ENCODE results near the gene PTPRK. TPM values are rescaled to one million over a fixed set of nuclear protein-coding genes. Genes with fewer than 3 reads are reported as not detected.
A peak's percentile ranks its signal among the peaks of the same experiment; 100 is the strongest.

The PTPRK gene
- total RNA-seq, 1 experiment from 2014 or later: 31.9 TPM

DNA sequence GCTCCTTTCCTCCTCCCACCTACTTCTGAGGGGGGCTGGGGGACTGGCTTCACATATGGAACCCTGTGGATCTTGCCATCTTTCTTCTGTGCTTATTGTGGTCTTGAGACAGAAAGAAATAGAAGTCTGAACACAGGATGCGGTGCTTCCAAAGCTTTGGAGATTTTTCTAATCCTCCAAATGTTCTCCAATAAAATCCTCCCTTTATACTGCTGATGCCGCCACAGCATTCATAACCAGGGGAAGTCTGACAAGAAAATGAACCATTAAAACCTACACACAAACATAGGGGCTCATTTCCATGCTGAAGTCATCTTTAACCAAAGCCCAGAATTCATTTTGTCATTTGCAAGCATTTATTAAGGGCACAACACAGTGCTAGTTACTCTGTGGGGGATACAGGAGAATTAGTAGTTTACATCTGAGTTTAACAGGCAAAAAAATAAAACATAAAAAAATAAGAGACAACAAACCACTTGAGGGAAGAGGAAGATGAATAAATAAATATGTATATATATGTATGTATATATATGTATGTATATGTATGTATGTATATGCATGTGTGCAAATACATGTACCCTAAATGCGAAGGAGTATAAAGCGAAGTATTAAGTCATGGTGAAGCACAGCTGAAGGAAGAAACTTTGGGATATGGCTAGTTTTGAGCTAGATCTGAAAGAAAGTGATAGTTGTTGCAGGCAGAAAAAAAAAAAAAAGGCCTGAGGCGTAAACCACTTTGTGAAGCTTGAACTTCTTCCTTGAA is 5.9 kb upstream of the PTPRK start:
- Histone ChIP-seq H3K4me3 (no peak overlapping the region), H3K9me3 (replicated peaks) (no peaks in the 10 kb centered on the region), H3K27ac (no peak overlapping the region), H3K27me3 (replicated peaks) (no peaks in the 10 kb centered on the region), H3K4me1 (replicated peaks) (peaks cover 2% of the 10 kb centered on the region; the same call in 1 of the 2 replicates), H3K36me3 (no peaks in the 10 kb centered on the region)
- DNase-seq (ENCODE audit: low read depth in 1 of 2, low spot score in 2 of 2): no peak

DNA sequence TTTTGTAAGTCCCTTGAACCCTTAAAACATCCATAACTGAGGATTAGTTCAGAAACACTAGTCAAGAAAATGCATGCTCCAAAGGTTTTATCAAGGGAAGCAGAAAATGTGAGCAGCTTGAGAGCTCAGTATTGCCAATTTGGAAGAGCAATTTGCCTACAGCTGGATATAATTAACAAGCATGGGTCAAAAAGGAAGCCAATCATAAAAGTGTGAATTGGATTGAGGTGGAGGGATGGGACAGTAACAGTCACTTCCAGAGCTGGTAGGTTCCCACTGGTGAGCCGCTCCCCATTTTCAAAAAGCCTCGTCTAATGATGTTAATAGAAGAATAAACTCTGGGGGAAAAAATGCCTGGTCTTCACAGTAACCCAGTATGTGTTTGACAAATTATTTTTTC is 5.0 kb upstream of the PTPRK start:
- Histone ChIP-seq H3K9me3 (replicated peaks) (no peaks in the 10 kb centered on the region), H3K27me3 (replicated peaks) (no peaks in the 10 kb centered on the region), H3K27ac (no peak overlapping the region), H3K36me3 (peaks cover 3% of the 10 kb centered on the region; the same call in 1 of the 2 replicates), H3K4me3 (no peak overlapping the region), H3K4me1 (replicated peaks) (peaks cover 5% of the 10 kb centered on the region; the same call in 1 of the 2 replicates)
- DNase-seq (ENCODE audit: low read depth in 1 of 2, low spot score in 2 of 2): no peak

DNA sequence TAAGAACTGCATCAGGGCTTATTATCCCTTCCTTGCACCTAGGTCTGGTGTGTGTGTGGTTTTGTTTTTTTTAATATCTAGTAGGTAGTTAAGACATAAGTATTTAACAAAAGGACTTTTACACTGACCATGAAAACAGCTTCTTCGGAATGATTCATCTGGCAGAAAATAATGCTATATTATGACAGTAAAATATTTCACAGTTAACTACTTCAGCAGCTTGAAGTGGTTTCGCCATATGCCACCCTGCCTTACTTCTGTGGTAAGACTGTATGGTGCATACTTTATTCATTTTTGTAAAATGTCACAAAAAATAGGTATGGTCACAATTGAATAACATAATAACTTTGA is 858 bp upstream of the PTPRK start:
- no peaks in the 10 kb centered on the region for H3K27me3 ChIP-seq (replicated peaks)
- H3K27ac ChIP-seq: peak overlapping the region; percentile 97
- H3K4me1 ChIP-seq (replicated peaks): peaks cover 25% of the 10 kb centered on the region
- no peak for DNase-seq (ENCODE audit: low read depth in 1 of 2, low spot score in 2 of 2)
- H3K36me3 ChIP-seq: peaks cover 3% of the 10 kb centered on the region; the same call in 1 of the 2 replicates
- H3K4me3 ChIP-seq: peak overlapping the region; percentile 66
- H3K9me3 ChIP-seq (replicated peaks): no peaks in the 10 kb centered on the region

DNA sequence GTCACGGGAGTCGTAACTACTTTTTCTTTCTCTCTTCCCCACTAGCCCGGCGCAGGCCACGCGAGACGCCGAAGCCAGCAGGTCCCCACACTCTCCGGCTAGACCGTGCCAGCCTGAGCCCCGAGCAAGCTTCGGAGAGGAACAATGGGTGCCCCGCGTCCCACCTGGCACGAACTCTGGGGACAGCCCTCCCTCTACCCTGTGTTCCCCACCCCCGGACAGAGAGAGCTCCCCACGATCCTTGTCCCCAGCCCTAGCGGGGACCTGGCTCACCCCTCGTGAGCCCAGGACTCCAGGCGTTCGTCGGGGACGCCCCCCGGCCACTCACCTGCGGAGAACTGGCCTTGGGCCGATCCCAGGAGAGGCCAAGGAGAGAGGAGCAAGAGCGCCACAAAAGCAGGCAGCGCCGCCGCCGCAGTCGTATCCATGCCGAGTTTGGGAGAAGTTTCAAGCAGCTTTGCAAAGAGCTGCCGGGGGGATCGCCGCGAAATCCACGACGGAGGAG is 416 bp downstream of the PTPRK start:
- peaks cover 3% of the 10 kb centered on the region; the same call in 1 of the 2 replicates for H3K36me3 ChIP-seq
- peak; percentile 47 to 92 for DNase-seq (ENCODE audit: low read depth in 1 of 2, low spot score in 2 of 2)
- no peaks in the 10 kb centered on the region for H3K9me3 ChIP-seq (replicated peaks)
- H3K27ac ChIP-seq: peak overlapping the region; percentile 97
- H3K4me1 ChIP-seq (replicated peaks): peaks cover 33% of the 10 kb centered on the region
- H3K27me3 ChIP-seq (replicated peaks): no peaks in the 10 kb centered on the region
- H3K4me3 ChIP-seq: peak overlapping the region; percentile 66

DNA sequence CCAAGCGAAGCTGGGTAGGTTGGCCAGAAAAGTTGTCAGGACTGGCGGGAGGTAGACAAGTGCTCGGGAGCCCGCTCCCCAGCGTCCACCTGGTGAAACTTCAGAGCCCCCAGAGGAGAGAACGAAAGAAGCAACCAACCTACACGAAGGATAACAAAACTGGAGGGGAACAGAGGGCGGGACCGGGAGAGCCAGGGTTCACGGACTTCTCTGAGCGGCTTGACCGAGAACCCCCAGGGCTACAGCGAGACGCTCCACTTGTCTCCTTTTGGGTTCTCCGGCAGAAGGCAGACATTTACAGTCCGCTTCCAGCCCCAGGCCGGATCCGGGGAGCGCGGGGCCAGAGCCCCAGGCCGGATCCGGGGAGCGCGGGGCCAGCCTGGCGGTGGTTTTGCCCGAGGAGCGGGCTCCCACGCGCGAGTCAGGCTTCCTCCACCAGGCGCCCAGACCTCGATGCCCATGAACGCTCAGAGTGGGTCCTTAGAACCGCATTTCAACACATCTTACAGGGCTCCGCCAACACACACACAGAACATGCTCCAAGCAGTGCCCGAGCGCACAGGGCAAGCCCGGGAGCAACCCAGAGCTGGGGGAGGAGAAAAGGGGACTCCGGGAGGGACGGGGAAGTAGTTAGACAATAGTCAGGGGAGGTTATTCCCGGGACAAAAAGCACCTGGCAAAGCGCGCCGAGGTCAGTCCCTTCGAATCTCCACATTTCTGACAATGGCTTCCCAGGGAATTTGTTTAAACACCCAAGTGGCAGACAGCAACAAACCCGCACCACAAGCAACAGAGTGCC is 1.1 kb downstream of the PTPRK start:
- Histone ChIP-seq H3K4me1 (replicated peaks) (peaks cover 33% of the 10 kb centered on the region), H3K27me3 (replicated peaks) (no peaks in the 10 kb centered on the region), H3K4me3 (peak overlapping the region; percentile 66), H3K27ac (peak overlapping the region; percentile 97), H3K36me3 (peaks cover 3% of the 10 kb centered on the region; the same call in 1 of the 2 replicates), H3K9me3 (replicated peaks) (no peaks in the 10 kb centered on the region)
- DNase-seq (ENCODE audit: low read depth in 1 of 2, low spot score in 2 of 2): peak; percentile 53 to 60

DNA sequence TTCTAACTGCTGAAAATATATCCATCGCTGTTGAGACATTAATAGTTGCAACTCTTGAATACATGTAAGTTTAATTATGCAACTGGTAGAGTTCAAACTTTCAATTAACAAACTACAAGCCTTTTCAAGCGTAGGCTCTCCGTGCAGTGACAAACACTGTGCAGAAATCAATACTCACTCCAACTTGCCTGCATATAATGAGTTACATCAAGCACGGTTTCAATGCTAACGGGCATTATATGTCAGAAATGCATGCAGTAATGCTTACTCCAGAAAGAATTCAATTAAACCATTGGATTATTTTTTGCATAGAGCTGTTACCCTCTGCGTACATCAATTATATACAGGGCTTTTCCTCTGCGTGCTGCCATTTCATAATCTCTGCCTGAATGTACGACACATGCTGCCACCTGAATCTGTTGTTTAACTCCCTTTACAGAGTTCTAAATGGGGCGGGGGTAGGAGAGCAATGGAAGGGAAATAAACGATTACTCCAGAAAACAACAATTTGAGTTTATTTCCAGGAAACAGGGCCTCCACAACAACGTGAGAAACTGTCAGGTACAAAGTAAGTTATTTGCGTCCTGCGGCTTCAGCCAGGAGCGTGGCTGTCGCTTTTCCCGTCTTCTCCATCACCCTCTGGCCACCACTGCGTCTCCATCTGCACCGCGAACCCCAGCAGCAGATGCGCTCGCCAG is 1.8 kb downstream of the PTPRK start:
- Histone ChIP-seq H3K27ac (no peak overlapping the region), H3K4me3 (peak overlapping the region; percentile 66), H3K36me3 (peaks cover 3% of the 10 kb centered on the region; the same call in 1 of the 2 replicates), H3K4me1 (replicated peaks) (peaks cover 33% of the 10 kb centered on the region), H3K9me3 (replicated peaks) (no peaks in the 10 kb centered on the region), H3K27me3 (replicated peaks) (no peaks in the 10 kb centered on the region)
- DNase-seq (ENCODE audit: low read depth in 1 of 2, low spot score in 2 of 2): no peak

DNA sequence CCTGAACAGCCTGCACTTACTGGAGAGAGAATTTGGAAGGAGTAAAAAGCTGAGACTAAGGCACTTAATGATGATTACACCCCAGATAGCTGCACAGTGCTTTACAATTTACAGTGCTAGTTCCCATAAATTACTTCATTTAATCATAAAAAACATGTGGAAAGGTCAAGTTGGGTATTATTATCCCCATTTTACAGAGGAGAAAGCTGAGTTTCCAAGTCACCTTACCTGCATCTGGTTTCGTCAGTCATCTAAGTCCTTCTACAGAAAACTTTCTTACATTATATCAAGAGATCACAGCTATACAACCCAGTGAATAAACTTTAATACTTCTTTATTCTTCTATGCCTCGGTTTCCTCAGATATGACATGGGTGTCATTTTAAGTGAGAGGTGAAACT is 3.3 kb downstream of the PTPRK start:
- no peaks in the 10 kb centered on the region for H3K9me3 ChIP-seq (replicated peaks)
- peaks cover 3% of the 10 kb centered on the region; the same call in 1 of the 2 replicates for H3K36me3 ChIP-seq
- H3K27ac ChIP-seq: no peak overlapping the region
- no peak overlapping the region for H3K4me3 ChIP-seq
- H3K27me3 ChIP-seq (replicated peaks): no peaks in the 10 kb centered on the region
- no peak for DNase-seq (ENCODE audit: low read depth in 1 of 2, low spot score in 2 of 2)
- H3K4me1 ChIP-seq (replicated peaks): peaks cover 33% of the 10 kb centered on the region

DNA sequence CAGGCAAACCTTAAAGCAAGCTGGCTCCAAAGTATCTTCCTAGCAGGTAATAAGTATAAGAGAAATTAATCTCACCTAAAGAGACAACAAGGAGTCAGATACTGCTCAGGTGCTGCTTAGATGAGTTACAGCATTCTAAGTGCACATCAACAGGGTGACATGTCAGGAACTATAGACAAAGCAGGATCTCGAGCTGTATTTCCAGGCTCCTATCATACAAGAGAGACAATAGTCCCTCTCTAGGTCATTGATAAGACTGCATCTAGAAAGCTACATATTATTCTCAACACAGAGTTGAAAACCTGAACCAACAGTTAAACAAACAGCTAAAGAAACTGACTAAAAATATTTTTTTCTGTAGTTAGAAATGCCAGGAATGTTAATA is 3.9 kb downstream of the PTPRK start:
- Histone ChIP-seq H3K36me3 (peaks cover 3% of the 10 kb centered on the region; the same call in 1 of the 2 replicates), H3K4me1 (replicated peaks) (peaks cover 35% of the 10 kb centered on the region), H3K4me3 (no peak overlapping the region), H3K27me3 (replicated peaks) (no peaks in the 10 kb centered on the region), H3K9me3 (replicated peaks) (no peaks in the 10 kb centered on the region), H3K27ac (no peak overlapping the region)
- no peak for DNase-seq (ENCODE audit: low read depth in 1 of 2, low spot score in 2 of 2)

DNA sequence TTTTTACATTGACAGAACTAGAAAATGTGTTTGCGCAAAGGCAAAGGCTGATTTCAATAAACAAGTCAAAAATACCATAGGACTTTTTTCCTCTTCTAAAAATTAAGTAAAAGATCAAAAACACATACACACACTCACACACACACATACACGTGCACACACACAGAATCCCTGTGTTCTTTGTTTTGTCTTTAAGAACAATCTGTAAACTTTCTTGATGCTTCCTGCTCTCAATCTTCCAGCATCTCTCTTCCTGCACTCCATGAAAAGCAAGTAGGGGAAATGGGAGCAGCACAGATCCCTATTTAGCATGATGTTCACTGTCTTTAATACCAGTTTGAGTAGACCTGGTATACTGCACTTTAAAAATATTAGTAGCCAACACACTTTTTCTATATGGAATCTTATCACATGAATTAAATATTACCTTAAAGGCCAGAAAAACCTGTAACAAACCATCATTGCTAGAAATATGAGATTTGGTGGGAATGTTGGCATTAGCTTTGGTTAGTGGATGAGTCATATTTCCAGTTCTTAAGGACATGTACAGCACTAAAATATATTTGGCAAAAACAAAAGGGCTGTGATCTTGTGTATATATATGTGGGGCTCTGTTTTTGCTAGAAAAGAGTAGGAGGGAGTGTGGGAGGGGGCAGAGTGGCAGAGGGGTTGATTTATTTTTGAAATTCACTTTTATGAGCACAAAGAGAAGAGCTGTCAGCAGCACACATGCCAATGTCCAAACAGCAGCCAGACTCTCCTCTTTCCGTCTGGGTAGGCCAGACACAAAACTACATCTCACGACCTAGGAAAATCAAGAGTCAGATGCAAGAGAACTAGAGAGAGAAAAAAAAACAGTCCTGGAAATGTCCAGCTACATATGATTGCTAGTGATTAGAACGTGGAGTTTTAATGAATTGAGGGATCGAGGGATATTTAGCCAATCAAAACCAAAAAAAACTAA is 4.6 kb downstream of the PTPRK start:
- Histone ChIP-seq H3K27me3 (replicated peaks) (no peaks in the 10 kb centered on the region), H3K4me3 (no peak overlapping the region), H3K27ac (no peak overlapping the region), H3K9me3 (replicated peaks) (no peaks in the 10 kb centered on the region), H3K4me1 (replicated peaks) (peaks cover 37% of the 10 kb centered on the region), H3K36me3 (peaks cover 3% of the 10 kb centered on the region; the same call in 1 of the 2 replicates)
- no peak for DNase-seq (ENCODE audit: low read depth in 1 of 2, low spot score in 2 of 2)

DNA sequence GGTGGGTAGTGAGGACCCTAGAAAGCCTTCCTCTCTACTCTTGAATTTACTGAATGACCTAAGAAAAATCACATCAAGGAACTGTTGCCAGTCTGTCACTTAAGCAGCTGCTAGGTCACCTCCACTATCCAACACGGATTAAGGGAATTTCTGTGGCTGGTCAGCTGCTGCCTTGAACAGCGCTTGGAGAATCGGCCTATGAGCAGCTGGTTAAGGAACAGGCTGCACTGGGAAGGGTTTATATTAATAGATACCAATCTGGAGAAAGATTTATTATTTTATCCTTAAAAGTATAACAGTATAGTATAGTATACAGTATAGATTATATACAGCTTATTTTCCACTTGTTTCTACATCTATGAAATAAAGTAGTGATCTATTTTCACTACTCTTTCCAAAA is 6.5 kb downstream of the PTPRK start:
- H3K4me3 ChIP-seq: no peak overlapping the region
- H3K27me3 ChIP-seq (replicated peaks): no peaks in the 10 kb centered on the region
- peaks cover 44% of the 10 kb centered on the region for H3K4me1 ChIP-seq (replicated peaks)
- H3K36me3 ChIP-seq: no peaks in the 10 kb centered on the region
- no peak for DNase-seq (ENCODE audit: low read depth in 1 of 2, low spot score in 2 of 2)
- no peaks in the 10 kb centered on the region for H3K9me3 ChIP-seq (replicated peaks)
- no peak overlapping the region for H3K27ac ChIP-seq

DNA sequence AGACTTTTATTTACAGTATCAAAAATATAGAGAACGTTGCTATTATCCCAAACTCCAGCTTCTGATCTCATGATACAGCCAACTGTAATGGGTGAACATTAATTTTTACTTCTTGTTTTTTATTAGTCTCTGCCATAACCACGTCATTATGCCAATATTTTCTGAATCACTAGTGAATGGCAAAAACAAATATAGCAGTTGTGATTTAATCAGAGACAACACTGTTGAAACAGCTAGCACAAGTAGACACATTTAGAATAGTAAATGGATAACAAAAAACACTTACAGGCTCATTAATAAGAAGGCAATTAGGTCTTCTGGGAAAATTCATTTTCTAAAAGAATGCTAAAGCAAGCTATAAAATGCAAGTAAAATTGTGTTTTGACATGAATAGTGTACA is 8.1 kb downstream of the PTPRK start:
- H3K4me1 ChIP-seq (replicated peaks): peaks cover 50% of the 10 kb centered on the region
- no peaks in the 10 kb centered on the region for H3K9me3 ChIP-seq (replicated peaks)
- no peaks in the 10 kb centered on the region for H3K36me3 ChIP-seq
- DNase-seq (ENCODE audit: low read depth in 1 of 2, low spot score in 2 of 2): no peak
- H3K27me3 ChIP-seq (replicated peaks): no peaks in the 10 kb centered on the region
- H3K4me3 ChIP-seq: no peak overlapping the region
- no peak overlapping the region for H3K27ac ChIP-seq

DNA sequence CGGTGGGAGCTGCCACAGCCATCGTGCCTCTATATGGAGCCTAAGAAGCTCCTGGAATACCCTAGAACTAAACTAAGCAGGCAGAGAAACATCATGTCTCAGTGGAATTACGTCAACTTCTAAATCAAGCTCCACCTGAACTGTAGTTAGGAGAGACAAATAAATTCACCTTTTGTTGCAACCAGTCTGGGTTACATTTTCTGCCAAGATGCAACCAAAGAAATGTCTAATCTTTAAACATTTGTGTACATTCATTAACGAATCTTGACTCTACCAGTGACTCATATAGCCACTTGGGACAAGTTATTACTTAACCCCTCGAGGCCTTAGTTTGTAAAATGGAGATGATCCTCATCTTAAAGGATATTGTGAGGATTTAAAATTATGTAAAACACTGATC is 8.9 kb downstream of the PTPRK start:
- no peak for DNase-seq (ENCODE audit: low read depth in 1 of 2, low spot score in 2 of 2)
- H3K4me1 ChIP-seq (replicated peaks): peaks cover 48% of the 10 kb centered on the region

DNA sequence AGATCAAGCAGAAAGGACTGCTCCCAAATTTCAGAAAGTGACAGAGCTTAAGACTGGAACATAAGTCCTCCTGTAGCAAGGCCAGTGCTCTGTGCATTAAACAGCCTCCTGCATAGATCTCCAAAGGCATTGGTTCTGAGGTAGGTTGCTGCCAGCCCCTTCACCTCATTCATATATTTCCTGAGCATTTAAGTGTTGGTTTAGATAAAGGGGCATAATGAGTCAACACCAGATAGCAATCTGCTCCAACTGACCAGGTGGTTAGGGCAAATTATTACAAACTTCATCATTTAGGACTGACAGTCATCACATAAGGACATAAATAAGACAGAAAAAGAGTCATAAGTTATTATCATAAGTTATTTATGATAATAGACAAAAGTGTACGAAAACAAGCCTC is 10.7 kb downstream of the PTPRK start:
- DNase-seq (ENCODE audit: low read depth in 1 of 2, low spot score in 2 of 2): no peak
- Histone ChIP-seq H3K27me3 (replicated peaks) (no peaks in the 10 kb centered on the region), H3K36me3 (no peaks in the 10 kb centered on the region), H3K4me1 (replicated peaks) (peaks cover 38% of the 10 kb centered on the region), H3K9me3 (replicated peaks) (no peaks in the 10 kb centered on the region), H3K4me3 (no peak overlapping the region), H3K27ac (peak overlapping the region; percentile 62)

More for the DNA sequence above, 8.9 kb downstream of the PTPRK start:
- no peak overlapping the region for H3K4me3 ChIP-seq
- no peaks in the 10 kb centered on the region for H3K36me3 ChIP-seq
- H3K27ac ChIP-seq: no peak overlapping the region
- no peaks in the 10 kb centered on the region for H3K9me3 ChIP-seq (replicated peaks)
- no peaks in the 10 kb centered on the region for H3K27me3 ChIP-seq (replicated peaks)

Data from SJSA1 (cell line).